Smooth muscle cell of the brain vasculature (primary cell): Measurements from ENCODE around the gene GRAMD2B.
"Not testable (repeated sequence)": the region's sequence is repeated elsewhere in the genome, so short reads cannot be mapped to it uniquely, and the experiment has no call there.

Source experiments
- DNase-seq: peaks from one replicate; pipeline ENCODE4 v3.0.0-alpha.2; 2012; ENCODE audit warnings: low read depth, low spot score

GRAMD2B gene

GRCh38 chr5:126511961-126512360 lies 88.8 kb downstream of the GRAMD2B start:
- no peak for DNase-seq

GRCh38 chr5:126512451-126512850 lies 89.2 kb downstream of the GRAMD2B start:
- DNase-seq, result no peak

GRCh38 chr5:126513302-126513701 lies 90.1 kb downstream of the GRAMD2B start:
- no peak for DNase-seq

GRCh38 chr5:126513703-126514102 lies 90.5 kb downstream of the GRAMD2B start:
- DNase-seq, result no peak

DNA sequence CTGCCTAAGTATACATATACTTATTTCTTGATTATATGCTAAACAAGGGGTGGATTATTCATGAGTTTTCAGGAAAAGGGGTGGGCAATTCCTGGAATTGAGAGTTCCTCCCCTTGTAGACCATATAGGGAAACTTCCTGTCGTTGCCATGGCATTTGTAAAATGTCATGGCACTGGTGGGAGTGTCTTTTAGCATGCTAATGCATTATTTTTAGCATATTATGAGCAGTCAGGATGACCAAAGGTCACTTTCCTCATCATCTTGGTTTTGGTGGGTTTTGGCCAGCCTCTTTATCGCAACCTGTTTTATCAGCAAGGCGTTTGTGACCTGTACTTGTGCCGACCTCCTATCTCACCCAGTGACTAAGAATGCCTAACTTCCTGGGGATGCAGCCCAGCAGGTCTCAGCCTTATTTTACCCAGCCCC lies 90.9 kb downstream of the GRAMD2B start:
- no peak for DNase-seq

GRCh38 chr5:126514558-126515141 lies 91.4 kb downstream of the GRAMD2B start:
- DNase-seq, result no peak

DNA sequence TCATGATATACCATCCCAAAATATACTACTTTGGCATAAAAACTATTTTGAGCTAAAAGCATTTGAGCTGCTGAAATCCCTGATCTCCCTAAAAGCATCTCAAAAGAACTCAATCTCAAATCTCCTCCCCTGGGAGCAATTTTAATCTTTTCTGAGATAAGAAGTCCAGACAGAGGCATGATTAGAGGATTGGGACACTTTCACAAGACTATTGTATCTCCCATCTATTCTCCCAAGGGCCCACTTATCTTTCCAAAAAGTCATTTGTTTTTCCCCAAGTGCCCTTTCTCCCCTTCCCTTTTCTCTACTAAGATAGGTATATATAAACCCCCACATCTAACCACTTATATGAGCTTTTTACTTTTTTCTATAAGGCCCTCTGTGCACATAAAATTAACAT lies 92.1 kb downstream of the GRAMD2B start:
- DNase-seq, result no peak

DNA sequence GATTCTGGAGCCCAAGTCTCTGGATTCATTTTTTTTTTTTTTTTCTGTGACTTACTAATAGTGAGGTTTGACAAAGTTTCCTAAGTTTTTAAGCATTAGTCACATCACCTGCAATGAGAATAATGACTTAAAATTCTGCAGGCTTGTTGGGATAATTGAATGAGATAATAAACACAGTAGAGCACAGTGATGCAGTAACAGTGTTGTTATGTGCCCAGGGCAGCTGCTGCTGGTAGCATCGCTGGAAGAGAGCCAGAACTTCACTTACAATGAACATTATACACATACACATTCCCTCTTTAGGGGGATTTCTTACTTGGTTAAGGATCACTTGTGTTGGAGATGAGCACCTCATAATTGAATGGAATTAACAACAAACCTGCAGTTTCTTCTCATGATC lies 92.9 kb downstream of the GRAMD2B start:
- DNase-seq, result no peak

DNA sequence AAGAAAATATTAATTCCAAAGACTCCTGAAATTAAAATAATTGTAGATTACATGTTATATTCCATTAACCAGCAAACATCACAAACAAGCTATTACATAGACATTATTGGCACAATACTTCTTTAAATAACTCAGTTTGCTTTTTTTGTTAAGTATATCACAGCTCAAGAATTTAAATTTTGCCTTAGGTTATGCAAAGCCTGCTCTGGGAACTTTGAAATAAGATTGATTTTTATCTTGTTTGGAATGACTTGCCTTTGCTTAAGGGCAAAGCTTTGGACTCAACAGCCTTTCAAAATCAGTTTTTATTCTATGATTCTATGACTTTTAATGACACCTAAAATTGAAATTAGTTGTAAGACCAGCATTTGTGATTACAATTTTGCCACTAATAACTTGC lies 93.6 kb downstream of the GRAMD2B start:
- DNase-seq, result no peak

GRCh38 chr5:126519223-126519622 lies 96.0 kb downstream of the GRAMD2B start:
- DNase-seq, result not testable (repeated sequence)

DNA sequence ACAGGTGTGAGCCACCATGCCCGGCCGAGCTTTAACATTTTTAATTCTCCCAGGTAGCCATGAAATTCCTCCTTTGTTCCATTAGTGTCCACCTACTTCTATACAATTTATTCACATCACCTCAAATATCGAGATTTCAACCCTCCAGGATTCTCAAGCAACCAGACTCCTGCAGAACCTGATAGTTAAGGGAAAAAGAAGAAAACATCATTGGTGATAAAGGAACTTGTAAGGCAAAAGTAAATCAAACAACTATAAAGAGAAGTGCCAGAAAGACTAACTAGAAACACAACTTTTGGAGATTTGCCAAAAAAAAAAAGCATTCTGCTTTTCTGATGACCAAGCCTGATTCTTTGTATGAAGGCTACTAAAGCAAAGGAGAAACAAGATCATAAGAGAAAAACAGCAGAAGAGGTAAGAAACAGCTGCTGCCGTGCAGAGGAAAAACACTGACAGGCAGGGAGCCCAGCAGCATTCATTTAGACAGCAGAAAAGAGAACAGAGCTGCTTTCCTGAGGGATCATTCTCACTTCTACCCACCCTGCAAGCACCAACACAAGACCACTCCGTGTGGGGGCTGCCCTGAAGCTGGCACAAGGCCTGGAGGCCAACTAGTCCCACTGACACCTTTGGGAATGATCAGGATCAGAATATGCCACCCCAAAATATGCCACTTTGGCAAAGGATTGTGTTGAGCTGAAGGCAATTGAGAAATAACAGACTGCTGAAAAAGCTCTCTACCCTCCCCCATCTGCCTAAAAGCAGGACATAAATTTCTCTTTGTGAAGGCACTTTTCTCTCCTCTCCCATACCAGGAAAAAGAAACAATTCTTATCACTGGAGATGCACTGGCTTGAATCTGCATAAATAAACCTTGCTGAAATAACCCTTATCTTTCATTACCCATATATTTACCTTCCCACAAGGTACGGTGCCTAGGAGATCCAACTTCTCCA lies 96.7 kb downstream of the GRAMD2B start:
- no peak for DNase-seq

DNA sequence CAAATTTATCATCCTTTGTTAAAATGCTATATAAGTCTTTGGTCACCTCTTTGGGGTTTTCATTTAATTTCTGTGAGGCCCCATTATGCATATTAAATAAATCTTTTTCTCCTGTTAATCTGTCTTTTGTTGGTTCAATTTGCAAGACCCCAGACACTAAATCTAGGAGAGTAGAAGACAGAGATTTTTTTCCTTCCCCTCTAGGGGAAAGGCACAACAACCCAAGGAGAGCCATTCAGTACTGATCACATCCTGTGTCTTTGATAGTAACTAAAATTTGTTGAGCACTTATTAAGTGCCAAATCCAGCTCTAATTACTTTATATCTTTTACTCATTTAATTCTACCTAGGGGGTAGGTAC lies 97.4 kb downstream of the GRAMD2B start:
- no peak for DNase-seq

DNA sequence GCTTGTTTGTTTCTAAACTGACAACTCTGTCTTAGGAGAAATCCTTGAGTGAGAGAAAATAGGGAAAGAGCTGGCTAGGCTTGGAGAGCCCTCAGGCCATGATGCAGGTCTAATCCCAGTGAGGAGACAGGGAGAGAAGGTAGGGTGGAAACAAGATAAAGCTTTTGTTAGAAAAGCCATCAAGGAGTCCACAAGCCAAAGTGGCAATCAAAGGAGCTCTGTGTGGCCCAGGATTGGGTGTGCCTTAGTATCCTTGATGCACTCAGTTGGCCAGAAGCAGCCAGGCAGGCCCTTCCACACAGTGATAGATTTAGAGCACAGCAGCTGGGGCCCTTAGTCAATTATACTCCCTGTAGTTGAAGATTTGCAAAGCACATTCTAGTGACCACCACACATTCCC lies 97.9 kb downstream of the GRAMD2B start:
- DNase-seq, result no peak

GRCh38 chr5:126523818-126524510 lies 100.8 kb downstream of the GRAMD2B start:
- DNase-seq, result no peak

DNA sequence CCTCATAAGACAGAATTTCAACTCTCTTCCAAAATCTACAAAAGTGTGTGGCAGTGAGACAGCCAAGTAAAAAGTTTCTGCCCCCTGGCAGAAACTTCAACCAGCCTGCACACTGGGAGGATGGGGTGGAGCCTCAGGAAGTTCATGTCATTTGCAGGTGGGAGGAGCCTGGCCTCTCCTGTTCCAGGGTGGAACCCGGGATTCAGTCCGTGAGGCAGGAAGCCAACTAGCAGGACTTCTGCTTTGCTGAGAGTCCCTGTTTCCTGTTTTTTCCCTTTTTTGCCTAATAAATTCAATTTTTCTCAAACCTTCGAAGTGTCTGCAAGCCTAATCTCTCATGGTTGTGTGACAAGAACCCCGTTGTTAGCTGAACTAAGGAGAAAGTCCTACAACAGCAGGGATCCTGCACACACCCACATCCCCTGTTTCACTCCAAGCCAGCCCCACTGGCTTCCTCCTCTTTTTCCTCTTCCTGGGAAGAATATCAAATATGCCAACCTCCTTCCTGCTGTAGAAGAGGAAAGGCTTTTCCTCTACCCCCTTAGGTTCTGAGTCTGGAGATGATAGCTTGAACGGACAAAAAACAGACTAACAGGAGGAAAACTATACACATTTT lies 102.5 kb downstream of the GRAMD2B start:
- no peak for DNase-seq

GRCh38 chr5:126526493-126526892 lies 103.3 kb downstream of the GRAMD2B start:
- no peak for DNase-seq

GRCh38 chr5:126527158-126527557 lies 103.9 kb downstream of the GRAMD2B start:
- no peak for DNase-seq

GRCh38 chr5:126527892-126528291 lies 104.7 kb downstream of the GRAMD2B start:
- DNase-seq, result peak; percentile 81

DNA sequence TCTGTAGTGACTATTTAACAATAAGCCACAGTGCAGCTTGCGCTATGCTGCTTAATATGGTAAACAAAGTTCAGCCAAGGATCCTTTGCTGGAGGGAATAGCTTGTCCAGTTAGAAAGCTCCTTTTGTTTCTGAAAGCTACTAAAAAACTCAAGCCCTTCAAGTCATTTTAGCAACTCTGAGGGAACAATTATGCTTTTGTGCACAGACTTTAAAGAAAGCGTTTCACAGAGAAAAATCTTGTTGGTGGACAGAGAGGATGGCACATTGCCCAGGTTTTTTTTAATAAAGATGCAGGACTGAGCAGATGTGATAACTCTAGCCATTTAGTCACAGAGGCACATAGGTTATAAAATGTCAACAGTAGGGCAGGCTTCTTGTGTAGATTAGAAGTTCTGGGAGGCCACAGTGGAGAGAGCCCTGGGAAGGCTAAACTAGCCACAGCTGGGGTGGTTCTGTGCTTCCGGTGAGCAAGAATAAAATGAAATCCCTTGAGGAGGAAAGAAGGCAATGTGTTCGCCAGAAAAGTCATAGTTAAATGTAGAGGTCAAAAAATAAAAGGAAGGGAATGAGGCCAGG lies 108.4 kb downstream of the GRAMD2B start:
- DNase-seq, result no peak

DNA sequence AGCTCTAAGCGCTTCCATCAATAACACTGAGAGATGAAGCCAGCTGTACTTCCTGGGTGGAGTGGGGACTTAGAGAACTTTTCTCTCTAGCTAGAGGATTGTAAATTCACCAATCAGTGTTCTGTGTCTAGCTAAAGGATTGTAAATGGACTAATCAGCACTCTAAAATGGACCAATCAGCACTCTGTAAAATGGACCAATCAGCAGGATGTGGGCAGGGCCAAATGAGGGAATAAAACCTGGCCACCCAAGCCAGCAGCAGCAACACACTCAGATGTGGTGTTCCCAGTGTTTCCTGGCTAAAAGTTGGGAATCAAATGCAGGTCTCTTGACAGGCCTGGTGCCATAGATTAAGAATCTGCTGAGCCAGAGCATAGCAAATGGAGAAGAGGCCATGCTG lies 111.3 kb downstream of the GRAMD2B start:
- no peak for DNase-seq

DNA sequence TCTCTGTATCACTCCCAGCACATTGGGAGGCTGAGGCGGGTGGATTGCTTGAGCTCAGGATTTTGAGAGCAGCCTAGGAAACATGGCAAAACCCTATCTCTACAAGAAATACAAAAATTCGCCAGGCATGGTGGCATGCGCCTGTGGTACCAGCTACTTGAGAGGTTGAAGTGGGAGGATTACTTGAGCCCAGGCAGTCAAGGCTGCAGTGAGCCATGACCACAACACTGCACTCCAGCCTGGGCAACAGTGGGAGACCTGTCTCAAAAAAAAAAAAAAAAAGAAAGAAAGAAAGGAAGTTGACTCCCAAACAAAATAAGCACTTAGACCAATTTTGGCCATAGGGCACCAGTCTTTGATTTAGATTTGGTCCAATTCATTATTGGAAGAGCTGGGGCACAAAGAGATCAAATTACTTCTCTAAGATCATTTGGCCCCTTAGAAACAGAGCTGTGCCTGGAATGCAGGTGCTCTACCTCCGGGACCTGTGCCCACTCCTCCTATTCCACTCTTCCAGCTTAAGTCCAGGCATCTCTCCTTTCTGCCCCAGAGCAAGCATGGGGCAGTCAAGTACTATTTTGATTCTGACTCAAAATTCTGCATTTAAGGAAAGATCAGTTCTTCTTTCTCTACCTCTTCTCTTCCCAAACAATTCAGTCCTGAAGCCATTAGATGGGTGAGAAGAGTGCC lies 112.8 kb downstream of the GRAMD2B start:
- DNase-seq, result no peak
